GM19372 (cell line): ENCODE results near the gene CDC42BPA.

Experiments
- ATAC-seq: cut with Tn5 transposase; IDR thresholded peaks from one replicate; pipeline ENCODE4 v1.9.1; 2021; ENCODE audit warnings: mild to moderate bottlenecking, low read depth, moderate library complexity; ENCODE audit not compliant: unreplicated experiment

Gene CDC42BPA

GRCh38 chr1:227082999-227083746 is 235.1 kb downstream of the CDC42BPA start:
- no peak for ATAC-seq

GRCh38 chr1:227077783-227078182 is 240.5 kb downstream of the CDC42BPA start:
- no peak for ATAC-seq

GRCh38 chr1:227073786-227074185 is 244.5 kb downstream of the CDC42BPA start:
- no peak for ATAC-seq

GRCh38 chr1:227072991-227073390 is 245.3 kb downstream of the CDC42BPA start:
- no peak for ATAC-seq

- no peak for ATAC-seq
Observed at GRCh38 chr1:227071895-227072587, 246.3 kb downstream of the CDC42BPA start.

- no peak for ATAC-seq
Observed at GRCh38 chr1:227070638-227071285, 247.5 kb downstream of the CDC42BPA start.

GRCh38 chr1:227069490-227069889 is 248.8 kb downstream of the CDC42BPA start:
- no peak for ATAC-seq

GRCh38 chr1:227068883-227069282 is 249.4 kb downstream of the CDC42BPA start:
- no peak for ATAC-seq

- no peak for ATAC-seq
Observed at GRCh38 chr1:227066999-227067398, 251.3 kb downstream of the CDC42BPA start.

GRCh38 chr1:227065311-227065710 is 253.0 kb downstream of the CDC42BPA start:
- ATAC-seq = no peak

- no peak for ATAC-seq
Observed at GRCh38 chr1:227062306-227062705, 256.0 kb downstream of the CDC42BPA start.

- no peak for ATAC-seq
Observed at GRCh38 chr1:227059076-227059475, 259.2 kb downstream of the CDC42BPA start.

GRCh38 chr1:227058321-227058751 is 260.0 kb downstream of the CDC42BPA start:
- ATAC-seq = no peak

GRCh38 chr1:227049253-227049652 is 269.0 kb downstream of the CDC42BPA start:
- no peak for ATAC-seq

- no peak for ATAC-seq
Observed at GRCh38 chr1:227043755-227044154, 274.5 kb downstream of the CDC42BPA start.

GRCh38 chr1:227042292-227042691 is 276.0 kb downstream of the CDC42BPA start:
- no peak for ATAC-seq

GRCh38 chr1:227038401-227038800 is 279.9 kb downstream of the CDC42BPA start:
- no peak for ATAC-seq

GRCh38 chr1:227037121-227037520 is 281.2 kb downstream of the CDC42BPA start:
- no peak for ATAC-seq

- no peak for ATAC-seq
Observed at GRCh38 chr1:227035316-227035715, 283.0 kb downstream of the CDC42BPA start.

GRCh38 chr1:227033880-227034279 is 284.4 kb downstream of the CDC42BPA start:
- ATAC-seq = no peak

- ATAC-seq = no peak
Observed at GRCh38 chr1:227032396-227032795, 285.9 kb downstream of the CDC42BPA start.
